Measurements from ENCODE around the gene CNRIP1. TPM values are rescaled to one million over a fixed set of nuclear protein-coding genes. Genes with fewer than 3 reads are reported as not detected.
"Not testable (repeated sequence)": the region's sequence is repeated elsewhere in the genome, so short reads cannot be mapped to it uniquely, and the experiment has no call there.

CNRIP1 gene
- polyA plus RNA-seq, 1 donor (not counting 4 experiments of a cell fraction or from before 2014, with no cell fraction given): 0.04 TPM

GRCh38 chr2:68309426-68309825 is 10.3 kb downstream of the CNRIP1 start:
- Histone ChIP-seq H4K20me1 (ENCODE audit: control insufficient read depth, extremely low read depth, insufficient read depth, low read length) (no peaks in the 10 kb centered on the region), H3K36me3 (ENCODE audit: control insufficient read depth in 2 of 2, extremely low read depth in 1 of 2, insufficient read depth in 2 of 2, low read length in 2 of 2) (no peaks in the 10 kb centered on the region), H2AFZ (ENCODE audit: control insufficient read depth, low read length) (no peak overlapping the region), H3K27me3 (ENCODE audit: control insufficient read depth, extremely low read depth, insufficient read depth, low read length) (no peaks in the 10 kb centered on the region), H3K9me1 (ENCODE audit: control insufficient read depth, extremely low read depth, insufficient read depth, low read length) (no peaks in the 10 kb centered on the region), H3K4me2 (ENCODE audit: control insufficient read depth, extremely low read depth, insufficient read depth, low read depth, low read length) (no peak overlapping the region), H3K9me3 (ENCODE audit: control insufficient read depth, low read depth, low read length) (no peaks in the 10 kb centered on the region), H3K4me3 (ENCODE audit: control insufficient read depth in 2 of 3, extremely low read depth in 1 of 3, insufficient read depth in 2 of 3, low read depth in 1 of 3, low read length in 3 of 3) (no peak overlapping the region), H3K4me1 (ENCODE audit: control insufficient read depth, extremely low read depth, insufficient read depth, low read length) (no peaks in the 10 kb centered on the region), H3K27ac (ENCODE audit: control insufficient read depth, insufficient read depth, low read length) (no peak overlapping the region), H3K9ac (ENCODE audit: control insufficient read depth, extremely low read depth, insufficient read depth, low read length) (no peak overlapping the region), H3K79me2 (ENCODE audit: control insufficient read depth, insufficient read depth, low read length) (no peaks in the 10 kb centered on the region)
- dilution Hi-C loops (cut with MboI; ENCODE audit: extremely low pct_ligation_motif_present, low sequenced_read_pairs): no loop called here
- TF ChIP-seq EZH2 (IDR thresholded peaks at IDR 0.05; ENCODE audit: low read length) (no peak), CTCF (optimal IDR thresholded peaks at IDR 0.05 in 1 of 3, IDR thresholded peaks at IDR 0.05 in 1 of 3, conservative IDR thresholded peaks at IDR 0.05 in 1 of 3; ENCODE audit: extremely low read depth in 1 of 3, insufficient read depth in 2 of 3, low read length in 3 of 3) (no peak)
- DNase-seq (ENCODE audit: low read depth, low spot score) (no peak), FAIRE-seq (no peak)

- dilution Hi-C loops (cut with MboI; ENCODE audit: extremely low pct_ligation_motif_present, low sequenced_read_pairs): not testable (repeated sequence)
Observed at GRCh38 chr2:68303902-68304272, 15.9 kb downstream of the CNRIP1 start.

More at GRCh38 chr2:68303902-68304272, 15.9 kb downstream of the CNRIP1 start:
- H3K9ac ChIP-seq (ENCODE audit: control insufficient read depth, extremely low read depth, insufficient read depth, low read length); FAIRE-seq; H3K27ac ChIP-seq (ENCODE audit: control insufficient read depth, insufficient read depth, low read length); DNase-seq (ENCODE audit: low read depth, low spot score); H3K4me1 ChIP-seq (ENCODE audit: control insufficient read depth, extremely low read depth, insufficient read depth, low read length); H3K4me2 ChIP-seq (ENCODE audit: control insufficient read depth, extremely low read depth, insufficient read depth, low read depth, low read length); H3K79me2 ChIP-seq (ENCODE audit: control insufficient read depth, insufficient read depth, low read length); H3K27me3 ChIP-seq (ENCODE audit: control insufficient read depth, extremely low read depth, insufficient read depth, low read length); H3K9me1 ChIP-seq (ENCODE audit: control insufficient read depth, extremely low read depth, insufficient read depth, low read length); H3K4me3 ChIP-seq (ENCODE audit: control insufficient read depth in 2 of 3, extremely low read depth in 1 of 3, insufficient read depth in 2 of 3, low read depth in 1 of 3, low read length in 3 of 3); H3K36me3 ChIP-seq (ENCODE audit: control insufficient read depth in 2 of 2, extremely low read depth in 1 of 2, insufficient read depth in 2 of 2, low read length in 2 of 2); H4K20me1 ChIP-seq (ENCODE audit: control insufficient read depth, extremely low read depth, insufficient read depth, low read length); H2AFZ ChIP-seq (ENCODE audit: control insufficient read depth, low read length); H3K9me3 ChIP-seq (ENCODE audit: control insufficient read depth, low read depth, low read length): not testable (repeated sequence)
